Measurements from ENCODE around the gene ADCY1.

ADCY1 gene

DNA sequence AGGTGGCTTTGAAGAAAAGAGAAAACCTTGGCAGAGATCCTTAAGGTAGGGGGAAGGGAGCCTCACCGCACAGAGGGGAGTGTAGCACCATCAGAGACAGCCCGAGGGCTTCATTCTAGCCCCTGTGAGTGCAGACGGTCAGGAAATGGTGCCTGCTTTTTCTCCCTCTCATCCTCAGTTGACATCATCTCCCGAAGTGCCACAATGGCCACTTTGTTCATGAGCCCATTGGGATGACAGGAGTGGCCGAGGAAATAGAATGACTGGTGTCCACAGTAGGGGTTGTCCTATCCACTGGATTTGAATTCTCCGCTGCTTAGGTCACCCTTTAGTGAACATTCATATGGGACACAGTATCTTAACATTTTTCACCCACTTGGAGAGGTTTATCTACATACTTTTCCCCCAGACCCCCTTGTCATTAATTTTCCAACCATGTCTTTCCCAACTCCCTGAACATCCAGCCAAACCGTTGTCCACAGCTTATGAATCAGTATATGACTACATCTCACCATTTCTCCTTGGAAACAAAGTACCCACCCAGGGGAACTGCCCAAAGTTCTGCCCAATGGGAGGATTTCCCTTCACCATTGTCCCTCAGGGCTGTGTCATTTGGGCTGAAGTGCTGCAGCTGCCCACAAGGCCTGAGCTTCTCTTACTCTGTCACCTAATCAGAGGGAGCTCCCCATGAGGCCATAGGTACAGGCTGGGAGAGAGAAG lies 108.8 kb downstream of the ADCY1 start:
- no peaks in the 10 kb centered on the region for H3K27me3 ChIP-seq (ENCODE audit: low read depth)
- in situ Hi-C loops (cut with MboI; ENCODE audit: low sequenced_read_pairs): no loop called here
- DNase-seq (ENCODE audit: low spot score in 2 of 2): no peak

DNA sequence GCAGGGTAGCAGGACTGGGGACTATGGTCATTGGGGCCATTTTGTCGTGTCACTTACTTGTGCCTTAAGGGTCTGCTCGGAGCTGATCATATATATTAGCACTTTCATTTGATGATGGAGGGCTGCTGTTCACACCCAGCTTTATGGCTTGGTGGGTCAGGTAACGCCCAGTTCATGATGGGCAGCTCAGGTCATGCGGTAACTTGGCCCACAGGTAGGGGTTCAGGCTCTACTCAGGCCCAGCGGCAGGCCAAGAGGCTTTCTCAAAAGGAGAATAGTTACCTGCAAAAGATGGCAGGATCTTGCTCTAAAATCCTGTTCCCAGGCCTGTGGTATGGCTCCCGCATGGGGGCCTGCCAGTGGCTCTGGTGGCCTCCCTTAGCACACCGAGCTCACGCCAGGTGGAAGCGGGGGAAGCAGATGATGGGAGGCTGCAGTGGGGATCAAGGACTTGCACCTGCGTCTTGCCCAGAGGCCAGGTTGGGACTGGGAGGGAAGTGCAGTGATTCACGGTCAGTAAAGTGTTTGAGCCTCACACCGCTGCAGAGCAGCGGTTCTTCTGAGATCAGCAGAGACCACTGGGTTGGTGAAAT lies 109.5 kb downstream of the ADCY1 start:
- no peak for DNase-seq (ENCODE audit: low spot score in 2 of 2)
- Histone ChIP-seq H3K27me3 (ENCODE audit: low read depth) (no peaks in the 10 kb centered on the region), H3K4me1 (no peaks in the 10 kb centered on the region), H3K4me3 (no peak overlapping the region), H3K36me3 (replicated peaks) (no peaks in the 10 kb centered on the region), H3K9me3 (no peaks in the 10 kb centered on the region)
- in situ Hi-C loops (cut with MboI; ENCODE audit: low sequenced_read_pairs): no loop called here

More for the DNA sequence above, 108.8 kb downstream of the ADCY1 start:
- H3K4me1 ChIP-seq: no peaks in the 10 kb centered on the region
- H3K36me3 ChIP-seq (replicated peaks): no peaks in the 10 kb centered on the region
- H3K9me3 ChIP-seq: no peaks in the 10 kb centered on the region
- no peak overlapping the region for H3K4me3 ChIP-seq

DNA sequence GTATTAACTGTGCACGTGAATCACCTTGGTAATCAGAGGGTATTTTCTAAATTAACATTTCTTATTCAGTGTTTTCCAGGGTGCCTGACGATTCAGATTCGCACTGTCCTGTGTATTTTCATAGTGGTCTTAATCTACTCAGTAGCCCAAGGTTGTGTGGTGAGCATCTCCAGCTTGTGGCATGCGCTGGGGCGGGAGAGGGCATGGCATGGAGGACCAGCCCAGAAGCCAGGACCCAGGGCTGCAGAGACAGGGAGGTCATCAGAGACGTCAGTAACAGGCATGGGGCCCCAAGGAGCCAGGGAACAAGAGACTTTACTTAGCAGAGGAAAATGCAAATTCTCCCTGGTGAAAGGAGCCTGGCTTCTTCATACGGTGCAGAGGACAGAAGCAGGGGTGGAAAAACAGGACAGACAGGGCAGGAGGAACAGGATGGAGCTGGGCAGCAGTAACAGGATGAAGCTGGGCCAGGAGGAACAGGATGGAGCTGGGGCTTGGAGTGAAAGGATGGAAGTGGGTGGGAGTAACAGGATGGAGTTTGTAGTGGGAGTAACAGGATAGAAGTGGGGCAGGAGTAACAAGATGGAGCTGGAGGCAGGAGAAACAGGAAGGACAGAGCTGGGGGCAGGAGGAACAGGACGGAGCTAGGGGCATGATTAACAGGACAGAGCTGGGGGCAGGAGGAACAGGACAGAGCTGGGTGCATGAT lies 110.9 kb downstream of the ADCY1 start:
- no peak for DNase-seq (ENCODE audit: low spot score in 2 of 2)
- no peaks in the 10 kb centered on the region for H3K27me3 ChIP-seq (ENCODE audit: low read depth)
- H3K4me1 ChIP-seq: no peaks in the 10 kb centered on the region
- no peak overlapping the region for H3K4me3 ChIP-seq
- H3K36me3 ChIP-seq (replicated peaks): no peaks in the 10 kb centered on the region
- in situ Hi-C loops (cut with MboI; ENCODE audit: low sequenced_read_pairs): no loop called here
- no peaks in the 10 kb centered on the region for H3K9me3 ChIP-seq

DNA sequence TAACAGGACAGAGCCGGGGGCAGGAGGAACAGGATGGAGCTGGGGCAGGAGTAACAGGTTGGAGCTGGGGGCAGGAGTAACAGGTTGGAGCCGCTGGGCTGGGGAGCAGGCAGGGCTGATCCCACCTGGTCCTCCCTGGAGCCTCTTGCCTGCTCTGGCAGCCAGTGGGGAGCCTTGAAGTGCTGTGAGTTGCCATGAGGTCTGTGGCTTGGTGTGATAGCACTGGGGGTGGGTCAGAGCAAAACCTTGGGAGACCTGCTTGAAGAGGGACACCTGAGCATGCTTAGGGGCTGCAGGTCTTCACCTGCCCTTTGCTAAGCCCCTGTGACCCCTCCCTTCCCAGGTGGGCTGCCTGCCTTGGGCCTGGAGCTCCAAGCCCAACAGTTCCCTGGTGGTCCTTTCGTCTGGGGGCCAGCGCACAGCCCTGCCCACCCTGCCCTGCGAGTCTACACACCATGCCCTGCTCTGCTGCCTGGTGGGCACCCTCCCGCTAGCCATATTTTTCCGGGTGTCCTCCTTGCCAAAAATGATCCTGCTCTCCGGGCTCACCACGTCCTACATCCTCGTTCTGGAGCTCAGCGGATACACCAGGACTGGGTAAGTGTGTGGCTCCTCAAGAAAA lies 111.6 kb downstream of the ADCY1 start:
- H3K4me1 ChIP-seq: no peaks in the 10 kb centered on the region
- no peak overlapping the region for H3K4me3 ChIP-seq
- no peak for DNase-seq (ENCODE audit: low spot score in 2 of 2)
- no peaks in the 10 kb centered on the region for H3K9me3 ChIP-seq
- no peaks in the 10 kb centered on the region for H3K36me3 ChIP-seq (replicated peaks)
- H3K27me3 ChIP-seq (ENCODE audit: low read depth): no peaks in the 10 kb centered on the region
- in situ Hi-C loops (cut with MboI; ENCODE audit: low sequenced_read_pairs): no loop called here

DNA sequence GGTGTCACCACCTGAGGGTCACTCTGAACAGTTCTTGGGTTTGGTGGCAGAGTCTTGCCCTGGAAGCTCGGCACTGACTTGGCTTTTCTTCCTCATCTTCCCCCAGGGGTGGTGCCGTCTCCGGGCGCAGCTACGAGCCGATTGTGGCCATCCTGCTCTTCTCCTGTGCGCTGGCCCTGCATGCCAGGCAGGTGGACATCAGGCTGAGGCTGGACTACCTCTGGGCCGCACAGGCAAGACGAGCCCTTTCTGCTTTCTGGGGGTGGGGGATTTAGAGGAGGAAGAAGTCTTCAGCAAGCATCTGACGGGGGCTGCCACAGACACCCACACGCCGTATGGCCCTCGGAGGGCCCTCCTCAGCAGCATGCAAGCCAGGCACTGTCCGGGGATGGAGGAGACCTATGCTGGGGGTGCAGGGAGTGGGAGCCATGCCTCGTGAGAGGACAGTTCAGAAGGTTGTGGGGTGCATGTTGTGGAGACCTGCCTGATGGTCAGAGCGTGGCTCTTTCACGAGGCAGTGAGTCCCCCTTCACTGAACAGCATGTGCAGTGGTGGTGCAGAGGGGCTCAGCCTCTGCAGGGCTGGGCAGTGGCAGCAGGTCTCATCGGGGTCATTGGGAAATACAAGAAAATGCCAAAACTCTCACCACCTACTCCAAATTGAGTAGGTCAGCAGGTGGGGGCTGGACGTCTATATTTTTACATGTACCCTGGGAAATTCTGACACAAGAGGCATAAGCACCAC lies 112.4 kb downstream of the ADCY1 start:
- Histone ChIP-seq H3K4me3 (no peak overlapping the region), H3K36me3 (replicated peaks) (no peaks in the 10 kb centered on the region), H3K4me1 (no peaks in the 10 kb centered on the region), H3K9me3 (no peaks in the 10 kb centered on the region), H3K27me3 (ENCODE audit: low read depth) (no peaks in the 10 kb centered on the region)
- in situ Hi-C loops (cut with MboI; ENCODE audit: low sequenced_read_pairs): no loop called here
- no peak for DNase-seq (ENCODE audit: low spot score in 2 of 2)

DNA sequence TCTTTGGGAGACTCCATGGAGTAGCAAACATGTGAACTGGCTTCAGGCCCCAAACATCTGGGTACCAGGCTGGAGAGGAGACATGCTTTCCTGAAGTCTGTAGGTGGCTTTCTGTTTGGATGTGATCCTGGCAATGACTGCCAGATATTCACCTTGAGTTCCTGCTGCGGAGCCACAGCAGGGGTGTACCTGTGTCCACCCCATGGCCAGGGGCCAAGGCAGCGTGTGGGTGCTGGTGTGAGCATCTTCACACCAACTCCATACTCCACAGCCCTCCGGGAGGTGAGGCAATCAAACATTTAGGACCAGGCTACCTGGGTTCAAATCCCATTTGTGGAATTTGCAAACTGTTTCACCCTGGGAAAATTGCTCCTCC lies 113.0 kb downstream of the ADCY1 start:
- H3K4me3 ChIP-seq: no peak overlapping the region
- H3K27me3 ChIP-seq (ENCODE audit: low read depth): no peaks in the 10 kb centered on the region

DNA sequence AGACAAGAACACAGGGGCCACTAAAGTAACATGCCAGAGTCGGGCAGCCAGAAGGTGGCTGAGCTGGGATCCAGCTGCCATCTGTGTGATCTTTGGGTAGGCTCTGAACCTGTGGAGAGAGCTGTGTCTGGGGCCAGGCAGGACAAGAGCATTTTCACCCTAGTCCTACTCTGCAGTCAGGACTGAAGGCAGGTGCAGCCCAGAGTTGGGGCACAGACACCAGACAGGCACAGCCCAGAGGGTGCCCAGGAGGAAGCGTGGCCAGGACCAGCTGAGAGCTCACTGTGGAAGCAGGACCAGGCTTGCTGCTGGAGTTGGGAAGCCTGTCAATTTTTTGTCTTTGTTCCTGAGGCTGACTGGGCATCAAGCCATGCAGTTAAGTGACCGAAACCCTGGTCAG lies 113.6 kb downstream of the ADCY1 start:
- Histone ChIP-seq H3K4me1 (no peaks in the 10 kb centered on the region), H3K36me3 (replicated peaks) (no peaks in the 10 kb centered on the region), H3K4me3 (no peak overlapping the region), H3K9me3 (no peaks in the 10 kb centered on the region), H3K27me3 (ENCODE audit: low read depth) (no peaks in the 10 kb centered on the region)
- in situ Hi-C loops (cut with MboI; ENCODE audit: low sequenced_read_pairs): no loop called here
- DNase-seq (ENCODE audit: low spot score in 2 of 2): no peak

More for the DNA sequence above, 113.0 kb downstream of the ADCY1 start:
- H3K4me1 ChIP-seq: no peaks in the 10 kb centered on the region
- in situ Hi-C loops (cut with MboI; ENCODE audit: low sequenced_read_pairs): no loop called here
- H3K36me3 ChIP-seq (replicated peaks): no peaks in the 10 kb centered on the region
- no peaks in the 10 kb centered on the region for H3K9me3 ChIP-seq
- no peak for DNase-seq (ENCODE audit: low spot score in 2 of 2)

DNA sequence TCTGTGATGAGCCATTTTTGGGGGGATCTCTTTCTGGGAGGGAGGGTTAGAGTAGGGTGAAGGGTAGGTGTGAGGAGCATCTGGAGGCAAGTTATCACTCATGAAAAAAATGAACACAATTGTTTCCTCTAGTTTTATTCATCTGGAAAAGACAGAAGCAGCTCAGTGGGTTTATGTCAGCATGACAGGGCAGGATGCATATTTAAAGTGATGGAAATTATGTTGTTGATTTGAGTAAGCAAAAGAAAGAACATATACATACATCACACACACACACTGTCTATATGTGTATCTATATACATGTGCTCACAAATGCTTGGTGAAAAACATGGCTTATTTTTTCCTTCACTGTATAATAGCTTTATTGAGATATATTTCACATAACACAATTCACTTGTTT lies 114.2 kb downstream of the ADCY1 start:
- Histone ChIP-seq H3K4me3 (no peak overlapping the region), H3K27me3 (ENCODE audit: low read depth) (no peaks in the 10 kb centered on the region), H3K9me3 (no peaks in the 10 kb centered on the region), H3K4me1 (no peaks in the 10 kb centered on the region), H3K36me3 (replicated peaks) (no peaks in the 10 kb centered on the region)
- no peak for DNase-seq (ENCODE audit: low spot score in 2 of 2)
- in situ Hi-C loops (cut with MboI; ENCODE audit: low sequenced_read_pairs): no loop called here

DNA sequence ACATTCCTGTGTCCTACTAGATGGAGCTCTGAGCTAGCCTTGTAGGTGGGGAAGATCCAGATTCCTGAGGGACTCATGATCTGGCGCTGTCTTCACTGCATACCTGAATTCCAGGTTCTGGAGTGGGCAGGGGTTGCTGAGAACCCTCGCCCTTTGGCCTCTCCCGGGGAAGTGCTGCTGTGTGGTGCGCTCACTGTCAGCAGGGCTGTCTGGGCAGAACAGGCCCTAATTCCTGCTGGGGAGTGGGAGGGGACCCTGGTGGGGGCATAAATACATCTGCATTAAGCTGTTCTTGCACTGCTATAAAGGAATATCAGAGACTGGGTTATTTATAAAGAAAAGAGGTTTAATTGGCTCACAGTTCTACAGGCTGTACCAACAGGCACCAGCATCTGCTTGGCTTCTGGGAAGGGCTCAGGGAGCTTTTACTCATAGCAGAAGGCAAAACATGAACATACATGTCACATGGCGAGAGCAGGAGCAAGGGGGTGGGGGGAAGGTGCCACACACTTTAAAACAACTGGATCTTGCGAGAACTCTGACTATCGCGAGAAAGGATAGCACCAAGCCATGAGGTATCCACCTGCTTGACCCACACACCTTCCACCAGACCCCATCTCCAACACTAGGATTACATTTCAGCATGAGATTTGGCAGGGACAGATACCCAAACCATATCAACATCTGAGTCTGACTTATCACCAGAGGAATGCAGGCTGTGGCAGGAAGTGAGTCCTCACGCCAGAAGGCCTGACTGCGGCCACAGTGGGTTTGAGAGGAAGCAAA lies 115.0 kb downstream of the ADCY1 start:
- in situ Hi-C loops (cut with MboI; ENCODE audit: low sequenced_read_pairs): no loop called here
- Histone ChIP-seq H3K9me3 (no peaks in the 10 kb centered on the region), H3K36me3 (replicated peaks) (no peaks in the 10 kb centered on the region), H3K4me1 (no peaks in the 10 kb centered on the region), H3K27me3 (ENCODE audit: low read depth) (no peaks in the 10 kb centered on the region), H3K4me3 (no peak overlapping the region)
- DNase-seq (ENCODE audit: low spot score in 2 of 2): no peak

DNA sequence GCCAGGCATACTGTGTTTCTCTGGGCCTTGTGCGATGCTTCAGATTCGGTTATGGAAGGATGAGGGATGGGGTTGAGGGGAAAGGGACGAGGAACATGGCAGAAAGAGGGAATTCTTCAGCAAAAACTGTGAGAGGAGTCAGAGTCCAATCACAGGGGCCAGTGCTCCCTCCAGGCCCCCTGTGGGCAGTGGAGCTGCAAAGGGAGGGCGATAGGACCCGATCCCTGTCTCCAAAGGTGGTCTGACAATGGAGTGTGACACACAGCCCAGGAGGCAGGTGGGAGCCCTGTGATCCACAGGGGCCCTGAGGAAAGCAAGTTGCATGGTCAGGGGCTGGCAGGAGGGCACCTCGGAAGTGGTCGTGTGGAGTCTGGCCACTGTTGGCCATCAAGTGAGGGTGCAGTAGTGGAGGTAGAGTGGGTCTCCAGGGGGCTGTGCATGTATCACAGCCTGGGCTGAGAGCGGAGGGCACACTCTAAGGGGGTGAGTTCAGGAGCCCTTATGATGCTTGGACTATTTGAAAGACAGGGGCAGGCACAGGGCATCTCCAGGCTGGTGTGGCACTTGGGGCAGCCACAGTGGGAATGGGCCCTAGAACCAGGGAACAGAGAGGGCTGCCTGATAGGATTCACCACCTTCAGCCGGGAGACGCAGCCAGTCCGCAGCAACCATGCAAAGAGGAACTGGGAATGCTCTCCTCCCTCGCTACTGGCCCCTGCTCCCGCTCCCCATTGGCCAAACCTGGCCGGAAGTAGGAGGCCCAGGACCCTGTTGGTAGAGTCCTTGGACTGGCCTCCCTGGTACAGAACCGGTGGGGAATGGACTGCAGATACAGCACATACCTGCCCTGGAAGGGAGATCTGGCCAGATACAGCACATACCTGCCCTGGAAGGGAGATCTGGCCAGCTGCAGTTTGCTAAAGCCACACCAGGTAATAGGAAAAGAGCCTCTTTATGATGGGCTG lies 115.9 kb downstream of the ADCY1 start:
- DNase-seq (ENCODE audit: low spot score in 2 of 2): no peak
- Histone ChIP-seq H3K4me3 (no peak overlapping the region), H3K9me3 (no peaks in the 10 kb centered on the region), H3K4me1 (no peaks in the 10 kb centered on the region), H3K36me3 (replicated peaks) (no peaks in the 10 kb centered on the region), H3K27me3 (ENCODE audit: low read depth) (no peaks in the 10 kb centered on the region)
- in situ Hi-C loops (cut with MboI; ENCODE audit: low sequenced_read_pairs): no loop called here

DNA sequence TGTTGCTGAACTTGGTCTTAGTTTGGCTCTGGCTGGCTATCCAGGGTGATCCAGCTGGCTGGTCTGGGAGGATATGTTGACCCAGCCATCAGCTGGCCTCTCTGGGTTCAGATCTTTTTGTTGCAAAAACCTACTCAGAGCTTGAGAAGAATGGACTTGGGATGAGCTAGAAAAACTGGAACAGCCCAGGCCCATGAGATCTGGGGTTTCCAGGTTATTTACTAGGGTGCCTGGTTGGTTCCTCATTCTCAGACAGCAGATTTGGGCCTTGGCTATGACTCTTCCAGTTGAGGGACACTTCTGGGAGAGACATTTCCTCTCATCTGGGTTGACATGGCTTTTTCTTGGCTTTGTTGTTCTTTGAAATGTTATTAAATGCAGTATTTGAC lies 116.6 kb downstream of the ADCY1 start:
- no peaks in the 10 kb centered on the region for H3K27me3 ChIP-seq (ENCODE audit: low read depth)
- no peaks in the 10 kb centered on the region for H3K36me3 ChIP-seq (replicated peaks)
- H3K4me3 ChIP-seq: no peak overlapping the region
- no peak for DNase-seq (ENCODE audit: low spot score in 2 of 2)
- in situ Hi-C loops (cut with MboI; ENCODE audit: low sequenced_read_pairs): no loop called here
- no peaks in the 10 kb centered on the region for H3K4me1 ChIP-seq
- no peaks in the 10 kb centered on the region for H3K9me3 ChIP-seq

DNA sequence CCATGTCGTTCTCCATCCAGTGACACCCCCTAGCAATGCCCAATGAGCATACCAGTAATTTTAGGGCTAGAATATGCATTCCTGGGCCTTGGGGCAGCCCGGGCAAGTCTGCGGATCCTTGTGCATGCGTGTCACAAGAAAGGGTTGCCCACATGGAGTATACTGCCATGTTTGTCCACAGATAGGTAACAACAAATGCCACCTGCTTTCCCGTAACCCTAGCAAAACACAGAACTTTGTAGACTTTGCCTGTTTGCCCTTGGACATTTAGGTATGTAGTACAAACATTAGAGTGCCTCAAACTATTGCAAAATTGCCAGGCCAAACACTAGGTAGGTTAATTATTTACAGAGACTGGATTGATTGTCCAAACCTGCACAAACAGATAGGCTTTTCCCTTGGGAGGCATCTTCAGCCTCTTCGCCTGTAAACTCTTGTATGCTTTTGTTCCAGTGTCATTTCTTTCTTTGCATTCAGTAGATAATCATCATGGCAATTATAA lies 117.0 kb downstream of the ADCY1 start:
- DNase-seq (ENCODE audit: low spot score in 2 of 2): no peak
- Histone ChIP-seq H3K27me3 (ENCODE audit: low read depth) (no peaks in the 10 kb centered on the region), H3K4me3 (no peak overlapping the region), H3K4me1 (no peaks in the 10 kb centered on the region), H3K36me3 (replicated peaks) (no peaks in the 10 kb centered on the region), H3K9me3 (no peaks in the 10 kb centered on the region)
- in situ Hi-C loops (cut with MboI; ENCODE audit: low sequenced_read_pairs): no loop called here

Measured in HAP-1 (cell line).